Subcutaneous adipose tissue (tissue), 4 donors: ENCODE measurements around the gene NECTIN2. TPM values are rescaled to one million over a fixed set of nuclear protein-coding genes. Genes with fewer than 3 reads are reported as not detected.

Source experiments
- total RNA-seq, 4 donors: library from RNA; depleted of rRNA; stranded (reverse); fragments of >200 nt; gene quantifications; one replicate each; pipeline ENCODE4 v1.1.0, GENCODE V29; 2016
- TF ChIP-seq, protein P1 (sequence below): fragments of 450-650 bp; IDR thresholded peaks from one replicate; pipeline ENCODE4 v1.5.1; 2016; ENCODE audit warnings: low read depth, mild to moderate bottlenecking, control low read depth, antibody characterized with exemption, moderate library complexity

The NECTIN2 gene
- total RNA-seq, 4 donors from 2014 or later, result 20.4 to 49.9 (median 24.1) TPM

DNA sequence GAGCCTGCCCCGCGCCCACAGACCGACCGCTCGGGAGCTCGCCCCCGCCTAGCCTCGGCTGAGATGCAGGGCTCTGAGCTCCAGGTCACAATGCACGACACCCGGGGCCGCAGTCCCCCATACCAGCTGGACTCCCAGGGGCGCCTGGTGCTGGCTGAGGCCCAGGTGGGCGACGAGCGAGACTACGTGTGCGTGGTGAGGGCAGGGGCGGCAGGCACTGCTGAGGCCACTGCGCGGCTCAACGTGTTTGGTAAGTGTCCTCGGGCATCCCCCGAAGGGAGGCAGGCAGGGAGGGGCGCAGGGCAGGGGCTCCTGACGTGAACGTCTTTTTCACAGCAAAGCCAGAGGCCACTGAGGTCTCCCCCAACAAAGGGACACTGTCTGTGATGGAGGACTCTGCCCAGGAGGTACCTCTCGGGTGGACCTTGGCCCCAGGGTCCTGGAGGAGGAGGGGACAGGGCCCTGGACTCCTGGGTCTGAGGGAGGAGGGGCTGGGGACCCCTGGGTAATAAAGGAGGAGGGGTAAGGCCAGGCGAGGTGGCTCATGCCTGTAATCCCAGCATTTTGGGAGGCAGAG, 33.9 kb upstream of the NECTIN2 start:
- TF ChIP-seq, protein P1, sequence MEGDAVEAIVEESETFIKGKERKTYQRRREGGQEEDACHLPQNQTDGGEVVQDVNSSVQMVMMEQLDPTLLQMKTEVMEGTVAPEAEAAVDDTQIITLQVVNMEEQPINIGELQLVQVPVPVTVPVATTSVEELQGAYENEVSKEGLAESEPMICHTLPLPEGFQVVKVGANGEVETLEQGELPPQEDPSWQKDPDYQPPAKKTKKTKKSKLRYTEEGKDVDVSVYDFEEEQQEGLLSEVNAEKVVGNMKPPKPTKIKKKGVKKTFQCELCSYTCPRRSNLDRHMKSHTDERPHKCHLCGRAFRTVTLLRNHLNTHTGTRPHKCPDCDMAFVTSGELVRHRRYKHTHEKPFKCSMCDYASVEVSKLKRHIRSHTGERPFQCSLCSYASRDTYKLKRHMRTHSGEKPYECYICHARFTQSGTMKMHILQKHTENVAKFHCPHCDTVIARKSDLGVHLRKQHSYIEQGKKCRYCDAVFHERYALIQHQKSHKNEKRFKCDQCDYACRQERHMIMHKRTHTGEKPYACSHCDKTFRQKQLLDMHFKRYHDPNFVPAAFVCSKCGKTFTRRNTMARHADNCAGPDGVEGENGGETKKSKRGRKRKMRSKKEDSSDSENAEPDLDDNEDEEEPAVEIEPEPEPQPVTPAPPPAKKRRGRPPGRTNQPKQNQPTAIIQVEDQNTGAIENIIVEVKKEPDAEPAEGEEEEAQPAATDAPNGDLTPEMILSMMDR, result no peak

DNA sequence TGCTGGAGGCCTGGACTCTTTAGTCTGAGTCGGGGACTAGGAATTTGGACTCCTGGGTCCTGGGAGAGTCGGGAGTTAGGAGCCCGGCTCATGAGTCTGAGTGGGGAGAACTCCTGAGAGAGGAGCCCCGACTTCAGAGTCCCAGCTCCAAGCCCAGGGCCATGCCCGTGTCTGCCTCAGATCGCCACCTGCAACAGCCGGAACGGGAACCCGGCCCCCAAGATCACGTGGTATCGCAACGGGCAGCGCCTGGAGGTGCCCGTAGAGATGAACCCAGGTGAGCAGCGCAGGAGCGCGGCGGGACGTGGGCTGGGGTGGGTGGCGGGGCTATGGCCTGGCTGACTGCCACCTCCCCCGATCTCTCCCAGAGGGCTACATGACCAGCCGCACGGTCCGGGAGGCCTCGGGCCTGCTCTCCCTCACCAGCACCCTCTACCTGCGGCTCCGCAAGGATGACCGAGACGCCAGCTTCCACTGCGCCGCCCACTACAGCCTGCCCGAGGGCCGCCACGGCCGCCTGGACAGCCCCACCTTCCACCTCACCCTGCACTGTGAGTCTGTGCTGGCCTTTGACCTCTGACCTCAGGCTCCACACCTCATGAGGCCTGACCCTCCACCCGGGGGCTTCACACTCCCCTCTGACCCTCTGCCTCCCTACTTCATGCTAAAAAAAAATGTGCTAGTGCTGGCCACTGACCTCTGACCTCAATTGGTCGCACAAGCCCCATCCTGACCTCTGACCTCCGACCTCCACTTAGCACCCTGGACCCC, 32.8 kb upstream of the NECTIN2 start:
- TF ChIP-seq, protein P1, result no peak

DNA sequence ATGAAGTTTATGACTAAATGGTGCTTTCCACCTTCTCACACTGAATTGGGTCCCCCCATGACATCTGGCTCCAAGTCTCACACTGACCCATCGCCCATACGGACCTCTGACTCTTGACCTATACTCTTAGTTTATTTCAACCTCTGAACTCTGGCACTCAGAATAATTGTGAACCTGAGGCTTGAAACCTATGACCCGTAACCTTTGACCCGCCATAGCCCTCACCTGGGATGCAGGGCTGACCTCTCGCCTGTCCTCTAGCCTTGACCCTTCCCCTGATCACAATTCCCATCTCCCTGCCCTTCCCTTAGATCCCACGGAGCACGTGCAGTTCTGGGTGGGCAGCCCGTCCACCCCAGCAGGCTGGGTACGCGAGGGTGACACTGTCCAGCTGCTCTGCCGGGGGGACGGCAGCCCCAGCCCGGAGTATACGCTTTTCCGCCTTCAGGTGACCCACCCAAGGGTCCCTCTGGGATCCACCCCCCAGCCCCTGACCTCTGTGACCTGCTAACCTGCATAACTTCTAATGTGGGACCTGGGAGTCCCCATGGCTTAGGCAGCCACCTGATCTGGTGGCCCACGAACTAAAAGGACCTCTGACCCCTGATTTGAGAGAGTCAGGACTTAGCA, 32.1 kb upstream of the NECTIN2 start:
- TF ChIP-seq, protein P1, result no peak

DNA sequence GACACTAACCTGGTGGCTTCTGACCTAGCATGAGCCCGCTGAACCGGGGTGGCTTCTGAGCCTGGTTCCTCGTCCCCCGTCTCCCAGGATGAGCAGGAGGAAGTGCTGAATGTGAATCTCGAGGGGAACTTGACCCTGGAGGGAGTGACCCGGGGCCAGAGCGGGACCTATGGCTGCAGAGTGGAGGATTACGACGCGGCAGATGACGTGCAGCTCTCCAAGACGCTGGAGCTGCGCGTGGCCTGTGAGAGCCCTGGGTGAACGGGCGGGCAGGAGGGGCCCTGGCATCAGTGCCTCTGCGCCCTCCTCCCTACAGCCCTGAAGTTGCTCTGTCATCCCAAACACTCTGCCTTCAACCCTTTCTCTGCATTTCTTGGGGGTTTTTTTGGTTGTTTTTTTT, 31.6 kb upstream of the NECTIN2 start:
- TF ChIP-seq, protein P1, result no peak

DNA sequence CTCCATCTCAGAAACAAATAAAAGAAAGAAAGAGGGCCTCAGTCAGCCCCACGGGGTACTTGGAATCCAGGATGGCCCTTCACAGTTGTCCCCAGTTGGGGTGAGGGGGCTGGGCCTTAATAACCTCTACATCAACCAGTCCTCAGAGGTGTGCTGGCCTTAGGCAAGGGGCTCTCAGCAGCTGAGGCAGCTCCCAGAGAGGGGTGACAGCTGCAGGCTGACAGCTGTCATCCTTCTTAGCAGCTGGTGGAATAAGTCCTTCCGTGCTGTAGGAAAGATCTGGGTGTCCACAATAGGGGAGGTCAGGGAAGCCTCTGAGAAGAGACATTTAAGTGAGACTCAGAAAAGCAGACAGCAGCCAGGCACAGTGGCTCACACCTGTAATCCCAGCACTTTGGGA, 29.8 kb upstream of the NECTIN2 start:
- TF ChIP-seq, protein P1, result no peak

DNA sequence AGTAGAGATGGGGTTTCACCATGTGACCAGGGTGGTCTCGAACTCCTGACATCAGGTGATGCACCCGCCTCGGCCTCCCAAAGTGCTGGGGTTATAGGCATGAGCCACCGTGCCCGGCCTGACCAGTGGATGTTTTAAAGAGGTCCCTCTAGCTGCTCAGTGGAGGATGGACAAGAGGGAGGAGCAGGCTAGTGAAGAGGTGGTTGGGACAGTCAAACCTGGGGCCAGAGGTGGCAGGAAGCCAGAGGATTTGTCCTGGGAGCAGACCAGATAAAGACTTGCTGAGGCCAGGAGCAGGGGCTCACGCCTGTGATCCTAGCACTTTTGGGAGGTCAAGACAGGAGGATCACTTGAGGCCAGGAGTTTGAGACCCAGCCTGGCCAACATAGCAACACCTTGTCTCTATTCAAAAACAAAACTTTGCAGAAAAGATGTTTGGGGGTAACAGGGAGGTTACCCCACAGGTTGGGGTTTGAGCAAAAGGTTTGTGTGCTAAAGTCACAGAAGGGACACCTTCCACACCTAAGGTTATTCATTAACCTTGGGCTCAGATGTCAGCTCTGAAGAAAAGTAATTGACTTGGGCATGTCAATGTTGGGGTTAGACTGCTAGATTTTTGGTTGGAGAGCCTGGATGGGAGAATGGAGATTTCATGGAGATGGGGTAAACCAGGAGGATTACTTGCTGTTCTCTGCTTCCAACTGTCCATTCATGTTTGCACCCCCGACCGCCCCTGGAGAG, 28.2 kb upstream of the NECTIN2 start:
- TF ChIP-seq, protein P1, result no peak
